OCI-LY7 (cell line): ENCODE measurements around the gene GJD2. TPM values are rescaled to one million over a fixed set of nuclear protein-coding genes. Genes with fewer than 3 reads are reported as not detected.

Experiments used
- BruUV-seq: library from RNA; stranded (reverse); fragments of 400-500 nt; replicated peaks from 2 replicates; lab custom pipeline; 2021; lab: Mats Ljungman, UMichigan
- CTCF ChIA-PET: fragments of 300-600 bp; sonication (Branson Sonifier 250); formaldehyde crosslinking; loops from one replicate; lab custom pipeline; 2022; ENCODE audit warnings: antibody characterized with exemption; ENCODE audit not compliant: unreplicated experiment; lab: Charles Lee
- POLR2A ChIA-PET: fragments of 300-600 bp; sonication (Branson Sonifier 250); formaldehyde crosslinking; loops from one replicate; lab custom pipeline; 2022; ENCODE audit warnings: antibody characterized with exemption; lab: Charles Lee
- DNase-seq: peaks from one replicate; pipeline ENCODE4 v3.0.0-alpha.2; 2015; ENCODE audit warnings: low spot score
- H2AFZ ChIP-seq: fragments of 200-600 bp; sonication (generic), shearing (Covaris generic); 2 replicates; pipeline ENCODE4 v1.6.1; 2014; ENCODE audit warnings: mild to moderate bottlenecking, antibody characterized with exemption, low read length, moderate library complexity
- H3K27ac ChIP-seq: fragments of 200-600 bp; sonication (generic); 2 replicates; pipeline ENCODE4 v1.5.1; 2014; ENCODE audit warnings: mixed run types, low read depth, mild to moderate bottlenecking, moderate library complexity, low read length, inconsistent platforms; ENCODE audit not compliant: poor library complexity, severe bottlenecking
- H3K36me3 ChIP-seq: fragments of 200-600 bp; sonication (generic); 2 replicates; pipeline ENCODE4 v1.6.1; 2014; ENCODE audit warnings: mild to moderate bottlenecking, antibody characterized with exemption, low read length, moderate library complexity, mixed read lengths; ENCODE audit not compliant: insufficient read depth
- H3K4me1 ChIP-seq: fragments of 200-600 bp; sonication (generic); 2 replicates; pipeline ENCODE4 v1.5.1; 2014; ENCODE audit warnings: mild to moderate bottlenecking, low read length; ENCODE audit not compliant: insufficient read depth, poor library complexity, severe bottlenecking
- H3K4me2 ChIP-seq: fragments of 200-600 bp; sonication (generic); 2 replicates; pipeline ENCODE4 v1.6.1; 2014; ENCODE audit warnings: mild to moderate bottlenecking, low read length
- H3K4me3 ChIP-seq: fragments of 200-600 bp; sonication (generic); 2 replicates; pipeline ENCODE4 v1.5.1; 2014; ENCODE audit warnings: mild to moderate bottlenecking, low read depth, low read length; ENCODE audit not compliant: poor library complexity, severe bottlenecking
- H3K79me2 ChIP-seq: fragments of 200-600 bp; sonication (generic); 2 replicates; pipeline ENCODE4 v1.6.1; 2016; ENCODE audit warnings: low read depth, mild to moderate bottlenecking, low read length, moderate library complexity, mixed read lengths; ENCODE audit not compliant: insufficient read depth
- H3K9me2 ChIP-seq: fragments of 200-600 bp; sonication (generic); 2 replicates; pipeline ENCODE4 v1.6.1; 2016; ENCODE audit warnings: mild to moderate bottlenecking, low read length, mixed read lengths; ENCODE audit not compliant: insufficient read depth
- H3K9me3 ChIP-seq: fragments of 200-600 bp; sonication (generic); 2 replicates; pipeline ENCODE4 v1.6.1; 2014; ENCODE audit warnings: mild to moderate bottlenecking, mixed run types, low read length, mixed read lengths
- H4K20me1 ChIP-seq: fragments of 200-600 bp; sonication (generic); 2 replicates; pipeline ENCODE4 v1.6.1; 2014; ENCODE audit warnings: mild to moderate bottlenecking, antibody characterized with exemption, low read length, moderate library complexity, mixed read lengths; ENCODE audit not compliant: insufficient read depth
- EZH2phosphoT487 ChIP-seq: fragments of 200-600 bp; sonication (generic); IDR thresholded peaks from 2 replicates; pipeline ENCODE4 v1.6.1; 2018; ENCODE audit warnings: low read depth, borderline replicate concordance, mild to moderate bottlenecking, mixed run types, antibody characterized with exemption, low read length, moderate library complexity, mixed read lengths
- intact Hi-C: fragments of 100-400 bp; cut with micrococcal nuclease; formaldehyde crosslinking; loops from one replicate; pipeline ENCODE4 v1.10.0; 2022; ENCODE audit not compliant: unreplicated experiment
- total RNA-seq, 2 experiments: library from RNA; depleted of rRNA in 1 of 2; stranded (reverse); fragments of >200 nt in 1 of 2; shearing (Covaris generic) in 1 of 2; gene quantifications; 2 replicates each; pipeline ENCODE4 v1.2.3, GENCODE V29; 2014 to 2022
- TF ChIP-seq, protein P1 (sequence below): fragments of 200-600 bp; sonication (generic); conservative IDR thresholded peaks from 2 replicates; pipeline ENCODE4 v1.5.1; 2014; ENCODE audit warnings: mild to moderate bottlenecking, antibody characterized with exemption, low read length, moderate library complexity, mixed read lengths

Gene GJD2
- total RNA-seq, 2 experiments from 2014 or later = not detected

DNA sequence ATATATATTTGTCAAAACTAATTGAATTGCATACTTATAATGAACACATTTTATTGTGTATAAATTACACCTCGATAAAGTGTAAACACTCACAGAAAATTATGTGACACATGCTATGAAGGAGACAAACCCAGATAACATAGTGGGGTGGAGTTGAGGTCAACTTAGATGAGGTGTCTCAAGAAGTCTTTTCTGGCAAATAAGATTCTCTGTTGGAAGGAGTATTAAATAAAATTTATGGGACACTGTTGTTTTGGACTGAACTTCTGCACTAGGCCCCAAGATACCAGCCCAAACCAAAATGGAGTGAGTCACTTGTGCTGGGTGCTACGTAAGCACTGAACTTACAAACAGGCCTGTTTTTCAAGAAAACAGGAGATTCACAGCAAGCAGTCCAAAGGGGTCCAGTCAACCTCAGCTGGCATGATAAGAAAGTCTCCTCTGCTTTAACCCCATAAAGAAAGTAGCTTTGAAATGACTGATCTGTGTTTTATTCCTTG is 21.9 kb upstream of the GJD2 start:
- Histone ChIP-seq H3K9me3 (no peaks in the 10 kb centered on the region), H3K9me2 (no peaks in the 10 kb centered on the region), H4K20me1 (no peaks in the 10 kb centered on the region), H2AFZ (no peak overlapping the region), H3K36me3 (no peaks in the 10 kb centered on the region), H3K4me3 (no peak overlapping the region), H3K79me2 (no peaks in the 10 kb centered on the region), H3K4me1 (no peaks in the 10 kb centered on the region), H3K4me2 (no peak overlapping the region), H3K27ac (no peak overlapping the region)
- intact Hi-C loops = no loop called here
- no TSS peak for BruUV-seq
- DNase-seq = no peak
- CTCF ChIA-PET = no interaction called here
- POLR2A ChIA-PET = interaction anchor here (1.1 kb wide), 1 partner anchor 158 kb away, joined by 3 read pairs; no protein-coding TSS in a partner anchor
- no peak for TF ChIP-seq EZH2phosphoT487
- TF ChIP-seq, protein P1, sequence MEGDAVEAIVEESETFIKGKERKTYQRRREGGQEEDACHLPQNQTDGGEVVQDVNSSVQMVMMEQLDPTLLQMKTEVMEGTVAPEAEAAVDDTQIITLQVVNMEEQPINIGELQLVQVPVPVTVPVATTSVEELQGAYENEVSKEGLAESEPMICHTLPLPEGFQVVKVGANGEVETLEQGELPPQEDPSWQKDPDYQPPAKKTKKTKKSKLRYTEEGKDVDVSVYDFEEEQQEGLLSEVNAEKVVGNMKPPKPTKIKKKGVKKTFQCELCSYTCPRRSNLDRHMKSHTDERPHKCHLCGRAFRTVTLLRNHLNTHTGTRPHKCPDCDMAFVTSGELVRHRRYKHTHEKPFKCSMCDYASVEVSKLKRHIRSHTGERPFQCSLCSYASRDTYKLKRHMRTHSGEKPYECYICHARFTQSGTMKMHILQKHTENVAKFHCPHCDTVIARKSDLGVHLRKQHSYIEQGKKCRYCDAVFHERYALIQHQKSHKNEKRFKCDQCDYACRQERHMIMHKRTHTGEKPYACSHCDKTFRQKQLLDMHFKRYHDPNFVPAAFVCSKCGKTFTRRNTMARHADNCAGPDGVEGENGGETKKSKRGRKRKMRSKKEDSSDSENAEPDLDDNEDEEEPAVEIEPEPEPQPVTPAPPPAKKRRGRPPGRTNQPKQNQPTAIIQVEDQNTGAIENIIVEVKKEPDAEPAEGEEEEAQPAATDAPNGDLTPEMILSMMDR = no peak

- Histone ChIP-seq H3K9me3 (no peaks in the 10 kb centered on the region), H3K4me1 (no peaks in the 10 kb centered on the region), H3K27ac (no peak overlapping the region), H3K4me2 (no peak overlapping the region), H3K36me3 (no peaks in the 10 kb centered on the region), H3K79me2 (no peaks in the 10 kb centered on the region), H3K4me3 (no peak overlapping the region), H3K9me2 (no peaks in the 10 kb centered on the region), H2AFZ (no peak overlapping the region), H4K20me1 (no peaks in the 10 kb centered on the region)
- CTCF ChIA-PET = no interaction called here
- DNase-seq = no peak
- intact Hi-C loops = no loop called here
- POLR2A ChIA-PET = interaction anchor here (0.5 kb wide), 1 partner anchor 361 kb away, joined by 3 read pairs; no protein-coding TSS in a partner anchor
- BruUV-seq = no TSS peak
- TF ChIP-seq, protein P1 = no peak
- TF ChIP-seq EZH2phosphoT487 = no peak
Observed at GRCh38 chr15:34773917-34774316, 19.1 kb upstream of the GJD2 start.

- H3K36me3 ChIP-seq = no peaks in the 10 kb centered on the region
- no TSS peak for BruUV-seq
- no peak overlapping the region for H2AFZ ChIP-seq
- H3K4me3 ChIP-seq = no peak overlapping the region
- ChIA-PET POLR2A (no interaction called here), CTCF (no interaction called here)
- no peak for TF ChIP-seq EZH2phosphoT487
- TF ChIP-seq, protein P1 = no peak
- H3K27ac ChIP-seq = no peak overlapping the region
- no peak overlapping the region for H3K4me2 ChIP-seq
- H3K4me1 ChIP-seq = no peaks in the 10 kb centered on the region
- no peaks in the 10 kb centered on the region for H3K9me3 ChIP-seq
- no peaks in the 10 kb centered on the region for H3K79me2 ChIP-seq
- H4K20me1 ChIP-seq = no peaks in the 10 kb centered on the region
- DNase-seq = no peak
- intact Hi-C loops = no loop called here
- H3K9me2 ChIP-seq = no peaks in the 10 kb centered on the region
Observed at GRCh38 chr15:34773013-34773412, 18.2 kb upstream of the GJD2 start.
